Body of pancreas (tissue), 4 donors: ENCODE results near the gene RNF152.

ENCODE experiments used
- POLR2A ChIP-seq, 3 donors: fragments of 450-650 bp; IDR thresholded peaks; one replicate each; pipeline ENCODE4 v1.6.1; 2016; ENCODE audit warnings: antibody characterized with exemption in 3 of 3, mild to moderate bottlenecking in 2 of 3
- TF ChIP-seq, protein P1 (sequence below), 7 experiments: fragments of 450-650 bp in 4 of 7; fragments of 200-600 bp in 3 of 7; sonication (generic) in 3 of 7; IDR thresholded peaks; one replicate each; pipeline ENCODE4 v1.5.1; 2016 to 2019; ENCODE audit warnings: antibody characterized with exemption in 7 of 7

DNA sequence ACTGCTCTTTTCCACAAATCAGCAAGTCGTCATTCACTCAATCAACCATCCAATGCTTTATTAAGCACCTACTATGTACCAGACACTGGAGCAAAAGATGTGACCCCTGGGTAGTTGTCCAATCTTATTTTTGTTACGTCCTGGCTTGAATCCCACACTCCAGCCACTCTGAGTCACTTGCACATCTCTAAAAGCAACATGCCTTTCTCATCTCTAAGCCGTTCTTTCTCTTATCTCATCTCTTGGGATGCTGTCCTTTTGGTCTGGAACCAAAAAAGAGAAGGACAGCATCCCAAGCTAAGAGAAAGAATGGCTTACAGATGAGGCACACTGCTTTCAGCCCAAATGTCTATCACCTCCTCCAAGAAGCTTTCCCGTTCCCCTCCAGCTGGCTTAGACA is 58.8 kb downstream of the RNF152 start:
- TF ChIP-seq, protein P1, sequence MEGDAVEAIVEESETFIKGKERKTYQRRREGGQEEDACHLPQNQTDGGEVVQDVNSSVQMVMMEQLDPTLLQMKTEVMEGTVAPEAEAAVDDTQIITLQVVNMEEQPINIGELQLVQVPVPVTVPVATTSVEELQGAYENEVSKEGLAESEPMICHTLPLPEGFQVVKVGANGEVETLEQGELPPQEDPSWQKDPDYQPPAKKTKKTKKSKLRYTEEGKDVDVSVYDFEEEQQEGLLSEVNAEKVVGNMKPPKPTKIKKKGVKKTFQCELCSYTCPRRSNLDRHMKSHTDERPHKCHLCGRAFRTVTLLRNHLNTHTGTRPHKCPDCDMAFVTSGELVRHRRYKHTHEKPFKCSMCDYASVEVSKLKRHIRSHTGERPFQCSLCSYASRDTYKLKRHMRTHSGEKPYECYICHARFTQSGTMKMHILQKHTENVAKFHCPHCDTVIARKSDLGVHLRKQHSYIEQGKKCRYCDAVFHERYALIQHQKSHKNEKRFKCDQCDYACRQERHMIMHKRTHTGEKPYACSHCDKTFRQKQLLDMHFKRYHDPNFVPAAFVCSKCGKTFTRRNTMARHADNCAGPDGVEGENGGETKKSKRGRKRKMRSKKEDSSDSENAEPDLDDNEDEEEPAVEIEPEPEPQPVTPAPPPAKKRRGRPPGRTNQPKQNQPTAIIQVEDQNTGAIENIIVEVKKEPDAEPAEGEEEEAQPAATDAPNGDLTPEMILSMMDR (IDR thresholded peaks at IDR 0.05) = no peak
- TF ChIP-seq POLR2A (IDR thresholded peaks at IDR 0.05) = no peak
